ENCODE results near the gene PDXP. TPM values are rescaled to one million over a fixed set of nuclear protein-coding genes. Genes with fewer than 3 reads are reported as not detected.
"Not testable (repeated sequence)": the region's sequence is repeated elsewhere in the genome, so short reads cannot be mapped to it uniquely, and the experiment has no call there.

The PDXP gene
- polyA plus RNA-seq, 12 donors = 11.1 to 25.4 (median 16.6) TPM; not detected in 1

DNA sequence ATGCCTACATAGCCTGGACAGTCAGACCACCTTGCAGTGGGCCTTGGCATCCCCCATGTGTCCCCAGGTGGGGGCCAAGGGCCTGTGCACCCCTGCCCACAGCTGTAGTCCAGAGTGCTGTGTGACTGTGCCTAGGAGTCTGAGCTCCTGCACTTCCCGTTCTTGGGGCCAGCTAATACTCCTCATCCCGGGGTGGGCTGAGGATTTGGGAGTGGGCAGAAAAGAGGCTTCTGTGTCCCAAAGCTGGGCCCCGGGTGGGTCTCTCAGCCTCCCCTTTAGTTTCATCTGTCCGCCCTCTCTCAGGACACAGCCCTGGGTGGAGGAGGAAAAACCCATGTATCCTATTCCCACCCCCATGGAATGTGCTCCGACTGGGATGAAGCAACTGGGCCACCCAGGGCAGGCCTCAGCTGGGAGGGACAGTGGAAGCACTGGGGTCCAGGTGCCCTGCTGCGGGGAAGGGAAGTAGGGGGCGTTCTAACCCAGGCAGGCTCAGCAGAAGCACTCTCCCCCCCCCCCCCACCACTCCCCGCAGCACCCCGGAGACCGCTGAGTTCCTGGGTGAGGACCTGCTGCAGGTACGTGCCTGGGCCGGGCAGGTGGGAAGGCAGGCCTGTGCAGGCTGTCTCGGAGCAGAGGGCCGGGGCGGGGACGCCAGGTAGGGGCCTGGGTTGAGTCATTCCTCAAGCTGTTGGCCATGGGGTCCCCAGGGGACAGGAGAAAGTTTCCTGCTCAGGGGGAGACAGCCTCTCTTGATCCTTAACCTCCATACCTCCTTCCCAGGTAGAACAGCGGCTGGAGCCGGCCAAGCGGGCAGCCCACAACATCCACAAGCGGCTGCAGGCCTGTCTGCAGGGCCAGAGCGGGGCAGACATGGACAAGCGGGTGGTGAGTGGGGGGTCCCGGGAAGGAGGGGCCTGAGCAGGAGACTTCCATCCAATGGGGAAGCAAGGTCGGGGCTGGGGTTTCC lies 17.6 kb upstream of the PDXP start:
- DNase-seq = no peak

- DNase-seq = no peak
Measured at GRCh38 chr22:37641561-37641949, 17.0 kb upstream of the PDXP start.

- DNase-seq = peak; percentile 82
Measured at GRCh38 chr22:37643225-37643847, 15.2 kb upstream of the PDXP start.

GRCh38 chr22:37647317-37647716 lies 11.2 kb upstream of the PDXP start:
- DNase-seq = no peak

GRCh38 chr22:37647928-37648327 lies 10.6 kb upstream of the PDXP start:
- DNase-seq = no peak

GRCh38 chr22:37650463-37651136 lies 7.9 kb upstream of the PDXP start:
- DNase-seq = no peak

DNA sequence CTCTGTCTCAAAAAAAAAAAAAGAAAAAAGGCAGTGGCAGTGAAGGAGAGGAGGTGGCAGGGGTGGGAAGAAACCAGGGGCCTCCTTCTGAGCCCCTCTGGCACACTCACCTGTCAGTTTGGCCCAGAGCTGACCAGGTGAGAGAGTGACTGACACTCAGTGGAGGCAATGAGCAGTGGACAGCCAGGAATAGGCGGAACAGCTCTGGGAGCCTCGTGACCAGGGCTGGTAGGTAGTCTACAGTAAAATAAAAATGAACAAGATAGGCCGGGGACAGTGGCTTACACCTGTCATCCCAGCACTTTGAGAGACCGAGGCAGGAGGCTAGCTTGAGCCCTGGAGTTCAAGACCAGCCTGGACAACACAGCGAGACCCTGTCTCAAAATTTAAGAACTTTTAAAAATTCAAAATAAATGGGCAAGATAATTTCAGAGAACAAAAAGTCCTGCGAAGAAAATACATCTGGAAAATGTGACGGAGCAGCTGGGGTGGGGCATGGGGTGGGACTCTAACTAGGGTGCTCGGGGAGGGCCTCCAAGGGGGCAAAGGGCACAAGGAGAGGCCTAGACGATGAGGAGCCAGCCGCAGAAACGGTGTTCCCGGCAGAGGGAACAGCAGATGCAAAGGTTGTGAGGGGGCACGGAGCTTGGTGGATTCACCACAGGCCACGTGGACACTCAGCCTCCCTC lies 3.8 kb upstream of the PDXP start:
- no peak for DNase-seq

- DNase-seq = no peak
Measured at GRCh38 chr22:37655252-37655563, 3.3 kb upstream of the PDXP start.

- DNase-seq = not testable (repeated sequence)
Measured at GRCh38 chr22:37656583-37656982, 1.9 kb upstream of the PDXP start.

DNA sequence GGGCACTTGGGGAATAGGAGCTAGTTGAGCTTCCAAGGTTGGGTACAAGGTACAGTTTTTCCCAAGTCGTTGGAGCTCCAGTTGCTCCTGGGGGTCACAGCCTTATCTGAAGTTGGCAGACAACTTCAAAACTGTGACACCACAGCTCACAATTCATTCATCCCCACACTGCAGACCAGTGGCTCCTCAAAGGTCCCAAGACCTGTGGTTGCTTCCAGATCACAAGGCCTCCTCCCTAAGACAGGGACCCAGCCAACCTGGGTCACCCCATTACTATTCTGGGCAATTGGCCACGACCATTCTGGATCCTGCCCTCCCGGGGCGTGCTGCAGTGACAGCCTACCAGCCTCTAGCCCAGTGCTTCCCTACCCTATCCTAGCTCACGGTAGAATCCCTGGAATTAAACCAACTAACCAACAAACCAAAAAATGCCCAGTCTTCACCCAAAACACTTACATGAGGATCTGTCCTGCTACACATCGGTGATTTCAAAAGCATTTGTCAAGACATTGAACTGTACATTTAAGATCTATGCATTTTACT lies 862 bp upstream of the PDXP start:
- DNase-seq = no peak

GRCh38 chr22:37659066-37659896 lies 758 bp downstream of the PDXP start:
- DNase-seq = no peak

DNA sequence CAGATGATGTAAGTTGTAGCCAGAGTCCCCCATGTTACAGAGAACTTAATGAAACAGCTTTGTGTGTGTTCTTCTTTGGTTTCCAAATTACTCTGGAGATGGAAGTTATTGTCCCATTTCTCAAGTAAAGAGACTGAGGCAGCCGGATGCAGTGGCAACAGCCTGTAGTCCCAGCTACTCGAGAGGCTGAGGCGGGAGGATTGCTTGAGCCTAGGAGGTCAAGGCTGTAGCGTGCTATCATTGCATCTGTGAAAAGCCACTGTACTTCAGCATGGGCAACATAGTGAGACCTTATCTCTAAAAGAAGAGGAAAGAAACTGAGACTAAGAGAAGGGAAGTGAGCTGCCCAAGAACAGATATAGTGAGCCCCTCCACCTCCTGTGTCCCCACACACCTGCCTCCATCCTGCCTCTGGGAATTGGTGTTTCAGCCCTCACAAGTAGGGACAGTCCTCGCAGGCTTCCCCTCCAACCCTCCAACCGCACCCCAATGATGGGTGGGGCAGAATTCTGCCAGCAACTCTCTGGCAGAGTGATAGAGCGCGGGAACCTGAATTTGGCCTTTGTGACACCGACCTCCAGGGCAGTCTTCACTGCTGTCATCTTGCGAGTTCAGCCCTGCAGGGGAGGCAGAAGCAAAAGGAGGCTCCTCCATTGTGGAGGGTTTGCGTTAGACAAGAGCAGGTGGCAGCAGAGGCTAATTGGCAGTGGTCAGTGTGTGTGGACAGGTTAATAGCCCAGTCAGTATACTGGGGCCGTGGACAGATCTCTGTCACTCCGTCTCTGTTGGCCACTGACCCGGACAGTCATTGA lies 1.6 kb downstream of the PDXP start:
- DNase-seq = no peak

GRCh38 chr22:37660709-37661045 lies 2.2 kb downstream of the PDXP start:
- no peak for DNase-seq

- DNase-seq = peak; percentile 66
Measured at GRCh38 chr22:37661160-37661924, 2.8 kb downstream of the PDXP start.

DNA sequence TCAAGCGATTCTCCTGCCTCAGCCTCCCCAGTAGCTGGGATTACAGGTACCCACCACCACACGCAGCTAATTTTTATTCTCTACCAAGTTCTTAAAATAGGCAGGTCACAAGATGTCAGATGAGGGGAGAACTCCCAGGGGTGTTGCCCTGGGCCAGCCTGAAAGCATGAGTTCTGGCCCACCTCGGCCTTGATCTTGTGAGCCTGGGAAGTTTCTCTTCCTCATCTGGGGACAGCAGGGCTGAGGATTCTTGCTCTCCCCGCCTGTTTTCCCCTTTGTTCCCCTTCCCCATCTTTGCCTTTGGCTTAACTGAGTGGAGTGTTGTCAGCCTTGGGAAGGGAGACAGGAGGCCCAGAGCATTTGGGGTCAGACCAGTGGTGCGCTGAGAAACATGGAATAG lies 3.5 kb downstream of the PDXP start:
- no peak for DNase-seq

DNA sequence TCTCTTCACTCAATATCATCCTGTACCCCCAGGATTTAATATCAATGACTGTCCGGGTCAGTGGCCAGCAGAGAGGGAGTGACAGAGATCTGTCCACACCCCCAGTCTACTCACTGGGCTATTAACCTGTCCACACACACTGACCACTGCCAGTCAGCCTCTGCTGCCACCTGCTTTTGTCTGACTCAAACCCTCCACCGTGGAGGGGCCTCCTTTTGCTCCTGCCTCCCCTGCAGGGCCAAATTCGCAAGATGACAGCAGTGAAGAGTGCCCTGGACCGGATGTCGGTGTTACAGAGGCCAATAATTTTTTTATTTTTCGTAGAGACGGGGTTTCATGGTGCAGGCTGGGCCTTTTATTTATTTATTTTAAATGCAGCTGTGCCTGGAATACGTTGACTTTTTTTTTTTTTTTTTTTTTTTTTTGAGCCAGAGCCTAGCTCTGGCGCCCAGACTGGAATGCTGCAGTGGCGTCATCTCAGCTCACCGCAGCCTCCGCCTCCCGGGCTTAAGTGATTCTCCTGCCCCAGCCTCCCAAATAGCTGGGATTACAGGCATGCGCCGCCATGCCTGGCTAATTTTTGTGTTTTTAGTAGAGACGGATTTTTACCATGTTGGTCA lies 5.1 kb downstream of the PDXP start:
- DNase-seq = no peak

GRCh38 chr22:37664249-37665101 lies 6.0 kb downstream of the PDXP start:
- no peak for DNase-seq

GRCh38 chr22:37665487-37665886 lies 7.0 kb downstream of the PDXP start:
- DNase-seq = no peak

Data from muscle of arm (tissue), 12 donors.